GM23248 (cell line): ENCODE data around the gene CRYAA.
"Not testable (repeated sequence)": the region's sequence is repeated elsewhere in the genome, so short reads cannot be mapped to it uniquely, and the experiment has no call there.

ENCODE experiments used
- EZH2 ChIP-seq: fragments of 200-600 bp; sonication (generic); IDR thresholded peaks from 2 replicates; pipeline ENCODE4 v1.6.1; 2018; ENCODE audit warnings: antibody characterized with exemption, mild to moderate bottlenecking; ENCODE audit not compliant: insufficient read depth, poor library complexity, severe bottlenecking
- EZH2phosphoT487 ChIP-seq: fragments of 200-600 bp; sonication (generic); IDR thresholded peaks from 2 replicates; pipeline ENCODE4 v1.6.1; 2018; ENCODE audit warnings: antibody characterized with exemption, moderate library complexity, mild to moderate bottlenecking, low read depth; ENCODE audit not compliant: insufficient read depth

DNA sequence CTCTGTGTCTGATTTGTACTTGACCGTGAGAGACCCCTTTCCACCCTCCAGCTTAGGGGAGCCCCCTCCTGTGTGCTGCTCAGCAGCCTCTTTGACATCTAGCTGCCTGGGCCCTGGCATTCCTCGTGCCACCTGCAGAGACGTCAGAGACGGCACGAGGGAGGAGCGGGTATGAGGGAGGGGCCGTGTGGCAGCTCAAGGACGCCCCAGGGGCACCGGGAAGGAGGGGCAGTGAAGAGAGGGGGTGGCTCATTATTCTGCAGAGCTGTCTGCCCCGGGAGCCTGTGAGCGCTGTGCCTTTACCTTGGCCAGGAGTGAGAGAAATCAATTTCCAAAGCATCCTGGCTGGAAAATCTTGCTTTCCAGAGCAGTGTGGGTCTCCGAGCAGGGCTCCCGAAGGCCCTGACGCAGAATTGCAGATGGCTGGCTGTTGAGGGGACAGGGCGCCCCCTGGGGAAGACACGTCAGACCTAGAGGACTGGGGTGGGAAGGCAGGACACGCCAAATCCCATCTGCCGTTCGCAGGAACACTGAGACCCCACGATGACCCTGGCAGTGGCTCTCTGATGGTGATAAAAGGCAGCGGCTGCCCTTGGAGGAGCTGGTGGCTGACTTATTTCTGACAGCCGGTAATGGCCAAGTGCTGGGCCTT lies 9.5 kb downstream of the CRYAA start:
- TF ChIP-seq EZH2phosphoT487, EZH2: not testable (repeated sequence)
